Lower leg skin (tissue), 3 donors: ENCODE data around the gene DNAH9.

Source experiments
- POLR2A ChIP-seq, 2 donors: fragments of 450-650 bp; IDR thresholded peaks; one replicate each; pipeline ENCODE4 v1.6.1; 2016 to 2017; ENCODE audit warnings: antibody characterized with exemption in 2 of 2, mild to moderate bottlenecking in 1 of 2, moderate library complexity in 1 of 2
- TF ChIP-seq, protein P1 (sequence below), 3 donors: fragments of 450-650 bp; IDR thresholded peaks; one replicate each; pipeline ENCODE4 v1.5.1; 2016; ENCODE audit warnings: antibody characterized with exemption in 3 of 3, mild to moderate bottlenecking in 3 of 3, moderate library complexity in 2 of 3

DNA sequence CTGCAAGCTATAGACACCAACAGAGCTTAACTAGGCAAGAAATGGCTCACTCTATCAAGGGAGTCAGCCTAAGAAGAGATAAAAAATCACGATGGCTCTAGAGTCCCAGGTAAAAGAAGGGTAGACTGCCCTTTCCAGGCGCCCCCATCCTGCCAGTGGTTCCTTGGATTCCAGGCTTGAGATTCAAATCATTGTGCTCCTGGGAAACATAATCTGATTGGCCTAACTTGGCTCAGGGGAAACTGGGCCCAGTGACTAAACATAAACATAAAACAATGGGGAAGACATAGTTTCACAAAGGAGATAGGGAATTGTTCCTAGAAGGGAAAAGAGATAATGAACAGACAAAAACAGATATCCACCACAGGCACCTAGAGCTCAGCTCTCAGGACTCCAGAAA is 342.6 kb downstream of the DNAH9 start:
- TF ChIP-seq, protein P1, sequence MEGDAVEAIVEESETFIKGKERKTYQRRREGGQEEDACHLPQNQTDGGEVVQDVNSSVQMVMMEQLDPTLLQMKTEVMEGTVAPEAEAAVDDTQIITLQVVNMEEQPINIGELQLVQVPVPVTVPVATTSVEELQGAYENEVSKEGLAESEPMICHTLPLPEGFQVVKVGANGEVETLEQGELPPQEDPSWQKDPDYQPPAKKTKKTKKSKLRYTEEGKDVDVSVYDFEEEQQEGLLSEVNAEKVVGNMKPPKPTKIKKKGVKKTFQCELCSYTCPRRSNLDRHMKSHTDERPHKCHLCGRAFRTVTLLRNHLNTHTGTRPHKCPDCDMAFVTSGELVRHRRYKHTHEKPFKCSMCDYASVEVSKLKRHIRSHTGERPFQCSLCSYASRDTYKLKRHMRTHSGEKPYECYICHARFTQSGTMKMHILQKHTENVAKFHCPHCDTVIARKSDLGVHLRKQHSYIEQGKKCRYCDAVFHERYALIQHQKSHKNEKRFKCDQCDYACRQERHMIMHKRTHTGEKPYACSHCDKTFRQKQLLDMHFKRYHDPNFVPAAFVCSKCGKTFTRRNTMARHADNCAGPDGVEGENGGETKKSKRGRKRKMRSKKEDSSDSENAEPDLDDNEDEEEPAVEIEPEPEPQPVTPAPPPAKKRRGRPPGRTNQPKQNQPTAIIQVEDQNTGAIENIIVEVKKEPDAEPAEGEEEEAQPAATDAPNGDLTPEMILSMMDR (IDR thresholded peaks at IDR 0.05) = no peak
- no peak for TF ChIP-seq POLR2A (IDR thresholded peaks at IDR 0.05)
